Subcutaneous abdominal adipose tissue (tissue), 5 donors: ENCODE data around the gene PATJ.
"Not testable (repeated sequence)": the region's sequence is repeated elsewhere in the genome, so short reads cannot be mapped to it uniquely, and the experiment has no call there.

Source experiments
- H3K27ac ChIP-seq: one replicate; pipeline ENCODE4 v1.7.0; 2013; ENCODE audit warnings: low read depth, mild to moderate bottlenecking, inconsistent platforms, low read length, moderate library complexity
- H3K27me3 ChIP-seq, 5 donors: one replicate each; pipeline ENCODE4 v1.7.0; 2013; ENCODE audit warnings: low read length in 5 of 5, inconsistent platforms in 1 of 5; ENCODE audit not compliant: control insufficient read depth in 5 of 5, insufficient read depth in 4 of 5
- H3K36me3 ChIP-seq, 5 donors: one replicate each; pipeline ENCODE4 v1.7.0; 2013; ENCODE audit warnings: low read length in 5 of 5; ENCODE audit not compliant: control insufficient read depth in 5 of 5, insufficient read depth in 5 of 5
- H3K4me1 ChIP-seq, 5 donors: one replicate each; pipeline ENCODE4 v1.7.0; 2013; ENCODE audit warnings: low read length in 5 of 5, mild to moderate bottlenecking in 3 of 5, moderate library complexity in 1 of 5; ENCODE audit not compliant: control insufficient read depth in 5 of 5, insufficient read depth in 5 of 5
- H3K4me3 ChIP-seq, 5 donors: one replicate each; pipeline ENCODE4 v1.7.0; 2013; ENCODE audit warnings: low read length in 5 of 5, low read depth in 1 of 5
- H3K9ac ChIP-seq, 5 donors: one replicate each; pipeline ENCODE4 v1.7.0; 2013; ENCODE audit warnings: low read length in 5 of 5, mild to moderate bottlenecking in 4 of 5, moderate library complexity in 3 of 5
- H3K9me3 ChIP-seq, 5 donors: one replicate each; pipeline ENCODE4 v1.7.0; 2013; ENCODE audit warnings: low read length in 5 of 5; ENCODE audit not compliant: control insufficient read depth in 5 of 5
- donor health status: healthy.
- donor health status: healthy.
- donor health status: healthy.
- donor health status: healthy.
- donor health status: healthy.

PATJ gene, protein sequence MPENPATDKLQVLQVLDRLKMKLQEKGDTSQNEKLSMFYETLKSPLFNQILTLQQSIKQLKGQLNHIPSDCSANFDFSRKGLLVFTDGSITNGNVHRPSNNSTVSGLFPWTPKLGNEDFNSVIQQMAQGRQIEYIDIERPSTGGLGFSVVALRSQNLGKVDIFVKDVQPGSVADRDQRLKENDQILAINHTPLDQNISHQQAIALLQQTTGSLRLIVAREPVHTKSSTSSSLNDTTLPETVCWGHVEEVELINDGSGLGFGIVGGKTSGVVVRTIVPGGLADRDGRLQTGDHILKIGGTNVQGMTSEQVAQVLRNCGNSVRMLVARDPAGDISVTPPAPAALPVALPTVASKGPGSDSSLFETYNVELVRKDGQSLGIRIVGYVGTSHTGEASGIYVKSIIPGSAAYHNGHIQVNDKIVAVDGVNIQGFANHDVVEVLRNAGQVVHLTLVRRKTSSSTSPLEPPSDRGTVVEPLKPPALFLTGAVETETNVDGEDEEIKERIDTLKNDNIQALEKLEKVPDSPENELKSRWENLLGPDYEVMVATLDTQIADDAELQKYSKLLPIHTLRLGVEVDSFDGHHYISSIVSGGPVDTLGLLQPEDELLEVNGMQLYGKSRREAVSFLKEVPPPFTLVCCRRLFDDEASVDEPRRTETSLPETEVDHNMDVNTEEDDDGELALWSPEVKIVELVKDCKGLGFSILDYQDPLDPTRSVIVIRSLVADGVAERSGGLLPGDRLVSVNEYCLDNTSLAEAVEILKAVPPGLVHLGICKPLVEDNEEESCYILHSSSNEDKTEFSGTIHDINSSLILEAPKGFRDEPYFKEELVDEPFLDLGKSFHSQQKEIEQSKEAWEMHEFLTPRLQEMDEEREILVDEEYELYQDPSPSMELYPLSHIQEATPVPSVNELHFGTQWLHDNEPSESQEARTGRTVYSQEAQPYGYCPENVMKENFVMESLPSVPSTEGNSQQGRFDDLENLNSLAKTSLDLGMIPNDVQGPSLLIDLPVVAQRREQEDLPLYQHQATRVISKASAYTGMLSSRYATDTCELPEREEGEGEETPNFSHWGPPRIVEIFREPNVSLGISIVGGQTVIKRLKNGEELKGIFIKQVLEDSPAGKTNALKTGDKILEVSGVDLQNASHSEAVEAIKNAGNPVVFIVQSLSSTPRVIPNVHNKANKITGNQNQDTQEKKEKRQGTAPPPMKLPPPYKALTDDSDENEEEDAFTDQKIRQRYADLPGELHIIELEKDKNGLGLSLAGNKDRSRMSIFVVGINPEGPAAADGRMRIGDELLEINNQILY (N-terminal part only)

DNA sequence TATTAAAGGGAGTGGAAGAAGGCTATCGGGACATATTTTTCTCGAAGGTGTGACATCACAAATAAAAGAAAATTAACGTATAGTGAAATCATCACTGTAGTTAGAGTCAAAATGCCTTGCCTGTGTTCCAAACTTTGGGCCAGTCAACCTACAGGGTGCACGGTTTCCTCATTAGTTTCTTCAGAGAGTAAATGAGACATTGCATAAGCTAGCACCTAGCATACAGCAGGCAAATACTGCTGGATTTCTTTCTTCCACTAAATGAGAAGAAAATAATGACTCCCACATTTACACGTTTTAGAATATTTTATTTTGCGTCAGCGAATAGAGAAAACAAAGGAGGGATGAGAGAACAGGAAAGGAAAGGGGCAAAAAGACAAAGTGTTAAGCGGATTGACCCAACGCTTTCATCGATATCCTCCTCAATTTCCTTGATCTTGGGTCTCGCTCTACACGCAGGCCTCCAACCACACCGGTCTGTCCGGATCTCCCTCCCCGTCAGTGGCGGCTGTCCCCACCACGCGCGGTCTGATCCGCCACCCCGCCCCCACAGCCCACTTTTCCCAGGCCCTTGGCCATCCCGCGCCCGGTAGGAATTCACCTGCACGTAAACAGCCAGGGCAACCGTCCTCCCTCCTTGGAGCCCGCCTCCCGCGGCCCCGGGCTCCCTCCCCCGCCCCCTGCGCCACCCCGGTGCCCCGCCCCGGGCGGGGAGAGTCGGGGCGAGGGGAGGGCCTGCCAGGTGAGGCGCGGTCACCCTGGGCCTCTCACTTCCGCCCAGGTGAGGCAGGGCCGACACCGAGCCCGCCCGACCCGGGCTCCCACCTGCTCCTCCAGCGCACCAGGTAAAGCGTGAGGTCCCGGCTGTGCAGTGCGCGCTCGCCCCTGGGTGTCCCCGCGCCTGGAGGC is at the start of gene PATJ:
Gene PATJ, plus strand, starts transcription at position 770 of the 909 bp plus-strand sequence. CDS start 20,413 bp downstream, outside the sequence.
- Histone ChIP-seq H3K4me1 (peaks cover 2 to 23% (median 14%) of the 10 kb centered on the region in 5 donors), H3K4me3 (peak within 1 kb of the TSS; percentile 74 to 85 (median 82)), H3K9ac (peak within 1 kb of the TSS; percentile 68 to 91 (median 88)), H3K9me3 (no peaks in the 10 kb centered on the region), H3K36me3 (no peaks in the 10 kb centered on the region), H3K27me3 (no peaks in the 10 kb centered on the region), H3K27ac (peak within 1 kb of the TSS; percentile 84)

DNA sequence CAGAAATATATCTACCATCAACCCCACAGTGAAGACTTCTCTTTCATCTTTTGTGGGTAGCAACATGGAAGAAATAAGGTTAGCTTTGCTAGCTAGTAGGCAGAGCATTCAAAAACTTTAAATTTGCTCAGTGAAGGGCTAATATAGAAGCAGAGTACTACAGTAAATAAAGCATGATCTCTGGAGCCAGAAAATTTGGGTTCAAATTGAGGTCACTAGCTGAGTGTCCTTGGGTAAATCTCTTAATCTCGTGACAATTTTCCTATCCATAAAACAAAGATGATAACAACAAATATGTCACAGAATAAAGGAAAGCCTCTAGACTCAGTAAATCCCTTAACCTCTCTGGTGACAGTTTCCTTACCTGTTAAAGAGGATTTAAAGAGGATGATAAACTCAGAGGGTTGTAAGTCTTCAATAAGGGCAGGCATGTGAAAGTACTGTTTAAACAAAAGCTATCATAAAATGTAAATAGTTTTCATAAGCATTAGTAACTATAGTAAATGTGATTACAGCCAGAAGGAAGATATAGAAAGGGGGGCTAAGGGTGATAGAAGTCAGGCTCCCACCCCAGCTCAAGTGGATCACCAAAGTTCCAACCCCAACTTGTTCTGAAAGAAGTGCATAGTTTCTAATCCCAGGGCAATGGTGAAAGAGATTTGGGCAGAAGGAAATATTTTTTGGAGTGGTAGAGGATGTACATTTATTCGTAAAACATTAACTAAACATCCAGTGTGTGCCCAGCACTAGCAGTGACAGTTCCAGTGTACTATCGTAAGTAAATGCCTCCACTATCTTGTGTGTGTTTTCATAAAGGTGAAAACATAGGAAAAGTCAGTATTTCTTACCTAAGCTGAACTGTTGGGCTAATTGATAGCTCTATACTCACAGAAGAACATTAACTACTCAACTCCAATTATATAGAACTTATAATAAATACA is 42.1 kb upstream of the PATJ start:
- peaks cover 25 to 57% (median 34%) of the 10 kb centered on the region in 5 donors for H3K36me3 ChIP-seq

DNA sequence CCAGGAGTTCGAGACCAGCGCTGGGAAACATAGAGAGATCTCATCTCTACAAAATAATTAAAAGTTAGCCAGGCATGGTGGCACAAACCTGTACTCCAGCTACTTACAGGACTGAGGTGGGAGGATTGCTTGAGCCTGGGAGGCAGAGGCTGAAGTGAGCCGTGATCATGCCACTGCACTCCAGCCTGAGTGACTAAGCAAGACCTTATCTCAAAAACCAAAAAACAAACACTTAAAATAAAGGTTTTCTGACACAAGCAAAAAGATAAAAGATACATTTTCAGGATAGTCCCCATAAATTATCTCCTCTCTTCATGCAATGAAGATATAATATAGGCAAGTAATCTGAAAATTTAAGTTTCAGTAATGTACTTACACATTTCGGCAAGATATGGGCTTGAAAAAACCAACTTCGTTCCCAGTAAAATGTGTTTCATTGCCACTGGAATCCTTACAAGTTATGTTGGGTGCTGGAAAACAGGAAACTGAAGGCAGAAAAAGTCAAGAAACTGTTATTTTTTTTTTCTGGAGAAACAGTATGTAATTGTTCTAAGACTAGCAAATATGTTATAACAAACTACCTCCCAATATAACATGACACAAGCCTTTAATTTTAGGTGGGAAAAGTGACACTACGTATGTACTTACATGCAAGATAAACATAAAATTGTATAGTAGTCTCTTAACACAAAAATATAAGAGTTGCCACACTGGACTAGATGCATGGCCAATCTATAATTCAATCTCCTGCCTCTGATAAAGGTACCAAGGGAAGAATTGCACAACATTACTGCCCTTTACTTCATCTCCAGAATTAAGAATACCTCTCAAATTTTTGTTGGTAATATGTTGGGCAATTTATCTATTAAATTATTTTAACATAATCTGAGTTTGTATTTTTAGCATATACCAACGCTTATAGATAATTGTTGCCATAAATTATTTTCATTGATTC is 33.0 kb upstream of the PATJ start:
- H3K9ac ChIP-seq, result no peak overlapping the region
- H3K36me3 ChIP-seq, result peaks cover 18 to 39% (median 35%) of the 10 kb centered on the region in 5 donors
- no peak overlapping the region for H3K4me3 ChIP-seq
- no peaks in the 10 kb centered on the region for H3K4me1 ChIP-seq
- no peaks in the 10 kb centered on the region for H3K27me3 ChIP-seq
- H3K27ac ChIP-seq, result no peak overlapping the region
- no peaks in the 10 kb centered on the region for H3K9me3 ChIP-seq

More for the DNA sequence above, 42.1 kb upstream of the PATJ start:
- Histone ChIP-seq H3K4me3 (no peak overlapping the region), H3K9ac (no peak overlapping the region), H3K4me1 (no peaks in the 10 kb centered on the region), H3K27me3 (no peaks in the 10 kb centered on the region), H3K9me3 (no peaks in the 10 kb centered on the region), H3K27ac (no peak overlapping the region)

DNA sequence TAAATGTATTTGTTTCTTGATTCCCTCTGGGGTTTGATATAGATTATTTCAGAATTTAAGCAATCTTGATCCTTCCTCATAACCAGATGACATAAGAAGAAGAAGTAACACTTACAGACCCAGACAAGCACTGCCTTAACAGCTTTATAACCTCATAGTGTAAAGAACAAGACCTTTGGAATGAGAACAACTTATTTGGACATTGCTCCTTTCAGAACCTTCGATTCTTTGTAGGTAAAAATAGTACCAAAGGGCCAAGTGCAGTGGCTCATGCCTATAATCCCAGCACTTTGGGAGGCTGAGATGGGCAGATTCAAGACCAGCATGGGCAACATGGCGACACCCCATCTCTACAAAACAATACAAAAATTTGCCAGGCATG is 32.4 kb upstream of the PATJ start:
- Histone ChIP-seq H3K9me3 (no peaks in the 10 kb centered on the region), H3K27ac (no peak overlapping the region), H3K4me3 (no peak overlapping the region), H3K4me1 (no peaks in the 10 kb centered on the region), H3K27me3 (no peaks in the 10 kb centered on the region), H3K36me3 (peaks cover 18 to 38% (median 33%) of the 10 kb centered on the region in 5 donors), H3K9ac (no peak overlapping the region)

DNA sequence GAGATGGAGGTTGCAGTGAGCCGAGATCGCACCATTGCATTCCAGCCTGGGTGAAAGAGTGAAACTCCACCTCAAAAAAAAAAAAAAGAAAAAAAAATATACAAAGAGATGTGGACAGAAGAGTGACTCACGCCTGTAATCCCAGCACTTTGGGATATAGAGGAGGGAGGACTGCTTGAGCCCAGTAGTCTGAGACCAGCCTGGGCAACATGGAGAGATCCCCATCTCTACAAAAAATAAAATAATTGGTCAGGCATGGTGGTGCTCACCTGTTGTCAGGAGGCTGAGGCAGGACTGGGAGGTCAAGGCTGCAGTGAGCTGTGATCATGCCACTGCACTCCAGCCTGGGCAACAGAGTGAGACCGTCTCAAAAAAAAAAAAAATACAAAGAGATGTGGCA is 31.0 kb upstream of the PATJ start:
- not testable (repeated sequence) for H3K4me1 ChIP-seq, H3K27me3 ChIP-seq, H3K4me3 ChIP-seq, H3K9ac ChIP-seq, H3K27ac ChIP-seq, H3K9me3 ChIP-seq
- H3K36me3 ChIP-seq, result peaks cover 16 to 26% (median 26%) of the 10 kb centered on the region in 5 donors

DNA sequence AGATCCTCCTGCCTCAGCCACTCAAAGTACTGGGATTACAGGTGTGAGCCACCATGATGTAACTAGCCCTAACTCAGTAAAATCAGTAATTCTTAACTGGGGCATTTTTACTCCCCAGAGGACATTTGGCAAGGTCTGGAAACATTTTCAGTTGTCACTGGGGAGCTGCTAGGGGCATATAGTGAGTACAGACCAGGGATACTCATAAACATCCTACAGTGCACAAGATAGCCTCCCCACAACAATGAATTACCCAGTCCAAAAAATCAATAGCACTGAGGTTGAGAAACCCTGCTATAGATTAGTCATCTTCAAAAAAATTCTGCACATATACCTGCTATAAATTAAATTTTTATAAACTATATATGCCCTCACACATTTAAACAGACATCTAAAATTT is 30.3 kb upstream of the PATJ start:
- no peaks in the 10 kb centered on the region for H3K27me3 ChIP-seq
- no peak overlapping the region for H3K27ac ChIP-seq
- peaks cover 16 to 21% (median 20%) of the 10 kb centered on the region in 5 donors for H3K36me3 ChIP-seq
- H3K4me1 ChIP-seq, result no peaks in the 10 kb centered on the region
- no peaks in the 10 kb centered on the region for H3K9me3 ChIP-seq
- no peak overlapping the region for H3K4me3 ChIP-seq
- no peak overlapping the region for H3K9ac ChIP-seq

GRCh38 chr1:61718996-61719663 is 23.1 kb upstream of the PATJ start:
- Histone ChIP-seq H3K4me1 (peaks cover 0 to 13% (median 6%) of the 10 kb centered on the region in 5 donors), H3K36me3 (peaks cover 0 to 13% (median 4%) of the 10 kb centered on the region in 5 donors)
- H3K4me3 ChIP-seq, result not testable (repeated sequence)

More at GRCh38 chr1:61718996-61719663, 23.1 kb upstream of the PATJ start:
- not testable (repeated sequence) for H3K27ac ChIP-seq, H3K9me3 ChIP-seq, H3K27me3 ChIP-seq, H3K9ac ChIP-seq
